Colonic mucosa (tissue), 4 donors: ENCODE data around the gene APCDD1L. TPM values are rescaled to one million over a fixed set of nuclear protein-coding genes. Genes with fewer than 3 reads are reported as not detected.

Experiments
- DNase-seq: peaks from one replicate; pipeline ENCODE4 v3.0.0-alpha.2; 2020
- H3K27ac ChIP-seq: fragments of 200-600 bp; one replicate; pipeline ENCODE4 v1.8.0; 2021
- H3K27me3 ChIP-seq: fragments of 200-600 bp; one replicate; pipeline ENCODE4 v1.8.0; 2021
- H3K36me3 ChIP-seq: fragments of 200-600 bp; one replicate; pipeline ENCODE4 v1.8.0; 2021
- H3K4me1 ChIP-seq: fragments of 200-600 bp; one replicate; pipeline ENCODE4 v1.8.0; 2021; ENCODE audit warnings: mild to moderate bottlenecking
- H3K4me3 ChIP-seq: fragments of 200-600 bp; one replicate; pipeline ENCODE4 v1.8.0; 2021
- H3K9ac ChIP-seq, 2 donors: one replicate each; pipeline ENCODE4 v1.7.0; 2013; ENCODE audit warnings: control low read depth in 2 of 2, low read depth in 2 of 2, low read length in 2 of 2
- H3K9me3 ChIP-seq: fragments of 200-600 bp; one replicate; pipeline ENCODE4 v1.8.0; 2021
- intact Hi-C: fragments of 100-400 bp; cut with DNase I; formaldehyde crosslinking; loops from one replicate; pipeline ENCODE4 v1.14.1; 2022
- total RNA-seq, 2 donors: library from RNA; stranded (reverse); fragmentation: NEBNext Ultra II Directional in 1 of 2; extraction: Animal tissue kit (Norgen Biotek cat#: 25700) in 1 of 2; gene quantifications; one replicate each; pipeline ENCODE4 v1.2.1, GENCODE V29; 2021
- TF ChIP-seq, protein P1 (sequence below): fragments of 200-600 bp; IDR thresholded peaks from one replicate; pipeline ENCODE4 v1.8.0; 2022; ENCODE audit warnings: antibody characterized with exemption, mild to moderate bottlenecking
- donor health status: healthy.
- donor health status: DM: no; HTN: no; CAD: no.
- donor health status: DM: no; HTN: no; CAD: no.

The APCDD1L gene
- total RNA-seq, 2 donors from 2014 or later = 0.32 to 1.0 TPM

DNA sequence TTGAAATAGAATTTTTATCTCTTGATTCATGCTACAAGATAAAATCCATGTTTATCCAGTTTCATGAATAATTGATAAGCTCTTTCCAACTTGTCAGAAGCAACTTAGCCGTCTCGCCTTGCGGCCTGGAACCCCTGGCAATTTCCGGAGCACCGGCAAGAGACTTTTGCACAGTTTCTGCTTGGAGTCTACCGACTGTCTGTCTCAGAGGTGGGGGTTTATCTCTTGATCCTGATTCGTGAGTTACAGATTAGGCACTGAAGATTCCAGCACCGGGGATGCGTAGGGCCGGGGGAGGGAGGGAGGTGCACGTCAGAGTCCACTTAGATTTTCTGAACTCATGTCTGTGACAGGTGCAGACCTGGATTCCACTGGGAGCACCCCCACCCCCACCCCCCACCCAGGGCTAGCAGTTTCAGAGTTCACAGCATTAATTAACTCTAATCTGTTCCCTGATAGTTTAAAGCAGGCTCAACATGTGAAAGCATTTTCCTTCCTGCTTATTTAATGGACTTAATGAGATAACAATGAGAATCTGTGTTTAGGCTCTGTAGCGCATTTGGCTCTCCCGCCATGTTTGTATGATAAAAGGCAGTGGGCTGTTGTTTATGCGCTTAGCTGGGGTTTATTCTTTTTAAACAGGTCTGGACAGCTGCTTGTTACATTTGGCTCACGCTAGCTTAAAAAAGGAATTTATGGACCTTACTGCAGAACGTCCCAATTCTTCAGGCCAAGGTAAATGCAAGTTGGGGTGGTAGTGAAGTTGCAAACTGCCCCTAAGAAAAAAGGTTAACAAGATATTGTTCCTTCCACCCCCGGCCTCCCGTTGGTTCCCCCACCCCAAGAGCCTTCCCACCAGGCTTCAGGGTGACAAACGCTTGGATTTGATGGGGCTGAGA lies 8.1 kb upstream of the APCDD1L start:
- intact Hi-C loops = no loop called here
- no peaks in the 10 kb centered on the region for H3K4me1 ChIP-seq
- H3K27me3 ChIP-seq = no peaks in the 10 kb centered on the region
- no peaks in the 10 kb centered on the region for H3K9me3 ChIP-seq
- no peaks in the 10 kb centered on the region for H3K36me3 ChIP-seq
- no peak overlapping the region for H3K27ac ChIP-seq
- no peak for DNase-seq
- H3K9ac ChIP-seq = no peak overlapping the region
- H3K4me3 ChIP-seq = no peak overlapping the region
- TF ChIP-seq, protein P1, sequence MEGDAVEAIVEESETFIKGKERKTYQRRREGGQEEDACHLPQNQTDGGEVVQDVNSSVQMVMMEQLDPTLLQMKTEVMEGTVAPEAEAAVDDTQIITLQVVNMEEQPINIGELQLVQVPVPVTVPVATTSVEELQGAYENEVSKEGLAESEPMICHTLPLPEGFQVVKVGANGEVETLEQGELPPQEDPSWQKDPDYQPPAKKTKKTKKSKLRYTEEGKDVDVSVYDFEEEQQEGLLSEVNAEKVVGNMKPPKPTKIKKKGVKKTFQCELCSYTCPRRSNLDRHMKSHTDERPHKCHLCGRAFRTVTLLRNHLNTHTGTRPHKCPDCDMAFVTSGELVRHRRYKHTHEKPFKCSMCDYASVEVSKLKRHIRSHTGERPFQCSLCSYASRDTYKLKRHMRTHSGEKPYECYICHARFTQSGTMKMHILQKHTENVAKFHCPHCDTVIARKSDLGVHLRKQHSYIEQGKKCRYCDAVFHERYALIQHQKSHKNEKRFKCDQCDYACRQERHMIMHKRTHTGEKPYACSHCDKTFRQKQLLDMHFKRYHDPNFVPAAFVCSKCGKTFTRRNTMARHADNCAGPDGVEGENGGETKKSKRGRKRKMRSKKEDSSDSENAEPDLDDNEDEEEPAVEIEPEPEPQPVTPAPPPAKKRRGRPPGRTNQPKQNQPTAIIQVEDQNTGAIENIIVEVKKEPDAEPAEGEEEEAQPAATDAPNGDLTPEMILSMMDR = no peak

- Histone ChIP-seq H3K36me3 (no peaks in the 10 kb centered on the region), H3K9me3 (no peaks in the 10 kb centered on the region), H3K27ac (no peak overlapping the region), H3K9ac (no peak overlapping the region), H3K4me3 (no peak overlapping the region), H3K4me1 (no peaks in the 10 kb centered on the region), H3K27me3 (no peaks in the 10 kb centered on the region)
- intact Hi-C loops = no loop called here
- DNase-seq = no peak
- TF ChIP-seq, protein P1 = no peak
These were observed 7.5 kb upstream of the APCDD1L start for GRCh38 chr20:58522666-58523065.

DNA sequence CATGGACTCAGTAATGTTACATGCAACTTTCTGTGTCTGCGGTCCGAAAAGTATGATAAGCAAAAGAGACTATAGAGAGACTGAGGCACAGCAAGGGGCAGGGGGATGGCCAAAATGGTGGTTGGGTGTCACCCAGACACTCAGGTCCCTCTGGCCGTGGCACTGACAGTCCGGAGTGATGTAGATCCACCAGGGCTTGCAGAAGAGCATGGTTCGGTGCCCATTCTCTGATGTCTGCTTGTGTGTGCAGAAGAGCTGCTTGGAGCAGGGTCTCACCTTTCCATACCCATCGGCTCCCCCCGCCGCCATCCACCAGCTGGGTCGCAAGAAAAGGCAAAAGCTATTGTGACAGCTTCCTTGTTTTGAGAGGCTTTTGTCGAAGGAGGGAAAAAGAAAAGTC lies 6.6 kb upstream of the APCDD1L start:
- no peak overlapping the region for H3K9ac ChIP-seq
- TF ChIP-seq, protein P1 = no peak
- no peaks in the 10 kb centered on the region for H3K9me3 ChIP-seq
- H3K36me3 ChIP-seq = no peaks in the 10 kb centered on the region
- H3K27me3 ChIP-seq = no peaks in the 10 kb centered on the region
- intact Hi-C loops = no loop called here
- no peak overlapping the region for H3K27ac ChIP-seq
- no peaks in the 10 kb centered on the region for H3K4me1 ChIP-seq
- DNase-seq = no peak
- H3K4me3 ChIP-seq = no peak overlapping the region

- TF ChIP-seq, protein P1 = no peak
- intact Hi-C loops = no loop called here
These were observed 4.9 kb upstream of the APCDD1L start for GRCh38 chr20:58519940-58520712.

DNA sequence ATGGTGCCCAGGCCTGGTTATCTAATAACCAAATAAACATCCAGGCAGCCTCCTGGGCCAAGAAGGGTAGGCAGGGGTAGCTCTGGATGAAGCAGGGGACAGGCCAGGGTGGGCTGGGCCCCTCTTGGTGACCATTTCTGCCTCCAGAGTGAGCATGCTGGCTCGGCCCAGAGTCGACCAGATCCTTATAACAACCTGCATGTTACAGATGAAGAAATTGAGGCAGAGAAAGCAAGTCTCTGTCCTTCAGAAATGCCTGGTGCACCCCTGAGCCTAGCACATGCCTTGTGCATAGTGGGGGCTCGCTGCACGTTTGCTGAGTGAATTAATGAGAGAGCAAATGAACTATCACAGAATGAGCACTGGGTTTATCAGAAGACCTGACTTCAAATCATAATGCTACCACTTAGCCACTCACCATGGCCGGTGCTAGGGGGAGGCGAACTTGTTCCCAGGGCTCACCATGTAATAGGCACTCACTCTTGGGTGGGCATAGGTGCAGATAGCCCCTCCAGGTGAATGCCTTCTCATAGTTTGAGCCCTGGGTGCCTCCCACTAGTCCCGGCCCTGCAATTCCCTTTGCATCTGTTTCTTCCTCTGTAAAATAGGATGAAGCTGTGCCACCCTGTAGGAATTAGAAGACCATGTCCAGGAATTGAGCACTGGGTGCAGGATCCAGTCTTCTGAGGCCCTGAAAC lies 3.8 kb upstream of the APCDD1L start:
- DNase-seq = no peak
- H3K36me3 ChIP-seq = no peaks in the 10 kb centered on the region
- H3K27ac ChIP-seq = no peak overlapping the region
- peaks cover 7% of the 10 kb centered on the region for H3K27me3 ChIP-seq
- TF ChIP-seq, protein P1 = no peak
- no peak overlapping the region for H3K4me3 ChIP-seq
- no peaks in the 10 kb centered on the region for H3K9me3 ChIP-seq
- intact Hi-C loops = no loop called here
- no peaks in the 10 kb centered on the region for H3K4me1 ChIP-seq
- H3K9ac ChIP-seq = no peak overlapping the region

More at GRCh38 chr20:58519940-58520712, 4.9 kb upstream of the APCDD1L start:
- H3K9me3 ChIP-seq = no peaks in the 10 kb centered on the region
- no peaks in the 10 kb centered on the region for H3K4me1 ChIP-seq
- DNase-seq = no peak
- no peak overlapping the region for H3K4me3 ChIP-seq
- H3K27ac ChIP-seq = no peak overlapping the region
- H3K9ac ChIP-seq = no peak overlapping the region
- H3K27me3 ChIP-seq = no peaks in the 10 kb centered on the region
- H3K36me3 ChIP-seq = no peaks in the 10 kb centered on the region
